Ovary (tissue), 3 donors: ENCODE data around the gene TRPM2.

Source experiments
- CTCF ChIP-seq, 3 donors: fragments of 450-650 bp in 2 of 3; fragments of 200-600 bp in 1 of 3; IDR thresholded peaks; one replicate each; pipeline versions ENCODE4 v1.5.1 to v1.8.0; 2016 to 2022; ENCODE audit warnings: antibody characterized with exemption in 3 of 3, mild to moderate bottlenecking in 1 of 3
- EP300 ChIP-seq: sonication (generic); formaldehyde crosslinking; IDR thresholded peaks from one replicate; pipeline ENCODE4 v1.6.1; 2017; ENCODE audit warnings: antibody characterized with exemption
- donor health status: DM: no; HTN: no; CAD: no.

- TF ChIP-seq CTCF (IDR thresholded peaks at IDR 0.05) (no peak), EP300 (no peak)
These were observed 21.3 kb downstream of the TRPM2 start for GRCh38 chr21:44374601-44375280.
